ENCODE measurements around the gene CDH8.
"Not testable (repeated sequence)": the region's sequence is repeated elsewhere in the genome, so short reads cannot be mapped to it uniquely, and the experiment has no call there.

Gene CDH8

DNA sequence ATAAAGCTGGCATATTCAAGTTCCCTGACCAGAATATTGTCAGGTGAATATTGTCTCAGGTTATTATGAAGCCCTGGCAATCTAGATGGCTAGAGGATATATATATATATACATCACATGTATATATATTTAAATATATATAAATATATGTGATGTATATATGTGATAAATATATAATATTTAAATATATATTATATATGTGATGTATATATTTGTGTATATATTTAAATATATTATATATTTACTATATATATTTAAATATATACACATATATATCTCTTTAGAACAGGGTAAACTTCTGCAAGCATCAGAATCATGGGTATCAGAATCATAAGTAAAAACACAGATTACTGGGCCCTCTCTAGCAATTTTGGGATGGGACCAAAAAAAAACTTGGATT is 112.6 kb downstream of the CDH8 start:
- Histone ChIP-seq H3K4me3 (replicated peaks; ENCODE audit: insufficient read depth, low read length) (no peak overlapping the region), H3K27ac (replicated peaks) (no peak overlapping the region), H3K27me3 (ENCODE audit: insufficient read depth, poor library complexity, severe bottlenecking) (no peaks in the 10 kb centered on the region)
- no peak for DNase-seq (ENCODE audit: low read depth in 1 of 2, low spot score in 1 of 2)
- TF ChIP-seq, protein P1, sequence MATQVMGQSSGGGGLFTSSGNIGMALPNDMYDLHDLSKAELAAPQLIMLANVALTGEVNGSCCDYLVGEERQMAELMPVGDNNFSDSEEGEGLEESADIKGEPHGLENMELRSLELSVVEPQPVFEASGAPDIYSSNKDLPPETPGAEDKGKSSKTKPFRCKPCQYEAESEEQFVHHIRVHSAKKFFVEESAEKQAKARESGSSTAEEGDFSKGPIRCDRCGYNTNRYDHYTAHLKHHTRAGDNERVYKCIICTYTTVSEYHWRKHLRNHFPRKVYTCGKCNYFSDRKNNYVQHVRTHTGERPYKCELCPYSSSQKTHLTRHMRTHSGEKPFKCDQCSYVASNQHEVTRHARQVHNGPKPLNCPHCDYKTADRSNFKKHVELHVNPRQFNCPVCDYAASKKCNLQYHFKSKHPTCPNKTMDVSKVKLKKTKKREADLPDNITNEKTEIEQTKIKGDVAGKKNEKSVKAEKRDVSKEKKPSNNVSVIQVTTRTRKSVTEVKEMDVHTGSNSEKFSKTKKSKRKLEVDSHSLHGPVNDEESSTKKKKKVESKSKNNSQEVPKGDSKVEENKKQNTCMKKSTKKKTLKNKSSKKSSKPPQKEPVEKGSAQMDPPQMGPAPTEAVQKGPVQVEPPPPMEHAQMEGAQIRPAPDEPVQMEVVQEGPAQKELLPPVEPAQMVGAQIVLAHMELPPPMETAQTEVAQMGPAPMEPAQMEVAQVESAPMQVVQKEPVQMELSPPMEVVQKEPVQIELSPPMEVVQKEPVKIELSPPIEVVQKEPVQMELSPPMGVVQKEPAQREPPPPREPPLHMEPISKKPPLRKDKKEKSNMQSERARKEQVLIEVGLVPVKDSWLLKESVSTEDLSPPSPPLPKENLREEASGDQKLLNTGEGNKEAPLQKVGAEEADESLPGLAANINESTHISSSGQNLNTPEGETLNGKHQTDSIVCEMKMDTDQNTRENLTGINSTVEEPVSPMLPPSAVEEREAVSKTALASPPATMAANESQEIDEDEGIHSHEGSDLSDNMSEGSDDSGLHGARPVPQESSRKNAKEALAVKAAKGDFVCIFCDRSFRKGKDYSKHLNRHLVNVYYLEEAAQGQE (IDR thresholded peaks at IDR 0.05; ENCODE audit: insufficient replicate concordance, low read depth): no peak
- TF ChIP-seq SPI1 (IDR thresholded peaks at IDR 0.05; ENCODE audit: borderline replicate concordance, low read depth) (no peak), GABPA (IDR thresholded peaks at IDR 0.05; ENCODE audit: low read depth) (no peak), POLR2AphosphoS5 (IDR thresholded peaks at IDR 0.05; ENCODE audit: low read depth) (no peak)
- TF ChIP-seq, protein P2, sequence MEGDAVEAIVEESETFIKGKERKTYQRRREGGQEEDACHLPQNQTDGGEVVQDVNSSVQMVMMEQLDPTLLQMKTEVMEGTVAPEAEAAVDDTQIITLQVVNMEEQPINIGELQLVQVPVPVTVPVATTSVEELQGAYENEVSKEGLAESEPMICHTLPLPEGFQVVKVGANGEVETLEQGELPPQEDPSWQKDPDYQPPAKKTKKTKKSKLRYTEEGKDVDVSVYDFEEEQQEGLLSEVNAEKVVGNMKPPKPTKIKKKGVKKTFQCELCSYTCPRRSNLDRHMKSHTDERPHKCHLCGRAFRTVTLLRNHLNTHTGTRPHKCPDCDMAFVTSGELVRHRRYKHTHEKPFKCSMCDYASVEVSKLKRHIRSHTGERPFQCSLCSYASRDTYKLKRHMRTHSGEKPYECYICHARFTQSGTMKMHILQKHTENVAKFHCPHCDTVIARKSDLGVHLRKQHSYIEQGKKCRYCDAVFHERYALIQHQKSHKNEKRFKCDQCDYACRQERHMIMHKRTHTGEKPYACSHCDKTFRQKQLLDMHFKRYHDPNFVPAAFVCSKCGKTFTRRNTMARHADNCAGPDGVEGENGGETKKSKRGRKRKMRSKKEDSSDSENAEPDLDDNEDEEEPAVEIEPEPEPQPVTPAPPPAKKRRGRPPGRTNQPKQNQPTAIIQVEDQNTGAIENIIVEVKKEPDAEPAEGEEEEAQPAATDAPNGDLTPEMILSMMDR (IDR thresholded peaks at IDR 0.05; ENCODE audit: insufficient read depth, low read length): no peak

DNA sequence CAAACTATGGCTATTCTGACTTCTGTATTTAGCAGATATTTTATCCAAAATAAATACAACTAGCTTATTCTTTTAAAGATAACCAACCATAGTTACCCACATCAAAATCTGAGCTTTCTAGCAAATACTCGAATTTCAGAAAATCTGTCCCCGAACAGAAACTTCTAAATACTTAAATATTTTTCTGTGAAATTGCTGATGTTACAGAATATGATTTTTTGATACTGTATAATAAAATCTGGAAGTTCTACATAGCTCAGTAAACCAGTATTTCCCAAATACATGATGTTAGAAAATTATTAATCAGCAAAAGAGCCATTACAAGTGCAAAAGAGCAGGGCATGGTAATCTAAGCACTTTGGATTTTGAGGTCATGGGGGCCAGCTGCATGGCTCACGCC is 114.9 kb downstream of the CDH8 start:
- TF ChIP-seq, protein P2 (IDR thresholded peaks at IDR 0.05; ENCODE audit: insufficient read depth, low read length): no peak
- TF ChIP-seq, protein P1 (IDR thresholded peaks at IDR 0.05; ENCODE audit: insufficient replicate concordance, low read depth): no peak
- TF ChIP-seq SPI1 (IDR thresholded peaks at IDR 0.05; ENCODE audit: borderline replicate concordance, low read depth): no peak
- no peak for TF ChIP-seq GABPA (IDR thresholded peaks at IDR 0.05; ENCODE audit: low read depth)
- TF ChIP-seq POLR2AphosphoS5 (IDR thresholded peaks at IDR 0.05; ENCODE audit: low read depth): no peak
- H3K27ac ChIP-seq (replicated peaks): no peak overlapping the region
- H3K4me3 ChIP-seq (replicated peaks; ENCODE audit: insufficient read depth, low read length): no peak overlapping the region
- no peaks in the 10 kb centered on the region for H3K27me3 ChIP-seq (ENCODE audit: insufficient read depth, poor library complexity, severe bottlenecking)
- no peak for DNase-seq (ENCODE audit: low read depth in 1 of 2, low spot score in 1 of 2)

DNA sequence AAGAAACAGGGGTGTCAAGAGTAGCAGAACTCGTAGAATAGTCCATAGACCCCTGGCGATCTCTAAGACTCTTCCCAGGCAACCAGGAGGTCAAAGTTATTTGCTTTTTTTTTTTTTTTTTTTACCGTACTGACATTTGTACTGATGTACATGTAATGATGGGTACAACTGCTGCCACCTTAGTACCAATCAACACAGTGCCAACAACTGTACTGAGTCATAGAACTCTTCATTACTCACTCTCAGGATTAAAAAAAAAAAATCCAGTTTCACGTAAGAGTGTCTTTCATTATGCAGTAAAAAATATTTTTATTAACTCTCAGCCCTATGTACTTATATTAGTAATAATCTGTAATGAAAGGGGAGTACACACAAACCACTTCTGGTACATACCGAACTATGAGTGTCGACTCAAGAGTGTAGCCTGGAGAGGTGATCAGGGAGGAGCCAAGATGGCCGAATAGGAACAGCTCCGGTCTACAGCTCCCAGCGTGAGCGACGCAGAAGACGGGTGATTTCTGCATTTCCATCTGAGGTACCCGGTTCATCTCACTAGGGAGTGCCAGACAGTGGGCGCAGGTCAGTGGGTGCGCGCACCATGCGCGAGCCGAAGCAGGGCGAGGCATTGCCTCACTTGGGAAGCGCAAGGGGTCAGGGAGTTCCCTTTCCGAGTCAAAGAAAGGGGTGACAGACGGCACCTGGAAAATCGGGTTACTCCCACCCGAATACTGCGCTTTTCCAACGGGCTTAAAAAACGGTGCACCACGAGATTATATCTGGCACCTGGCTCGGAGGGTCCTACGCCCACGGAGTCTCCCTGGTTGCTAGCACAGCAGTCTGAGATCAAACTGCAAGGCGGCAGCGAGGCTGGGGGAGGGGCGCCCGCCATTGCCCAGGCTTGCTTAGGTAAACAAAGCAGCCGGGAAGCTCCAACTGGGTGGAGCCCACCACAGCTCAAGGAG is 118.1 kb downstream of the CDH8 start:
- not testable (repeated sequence) for H3K27ac ChIP-seq (replicated peaks); H3K4me3 ChIP-seq (replicated peaks; ENCODE audit: insufficient read depth, low read length); H3K27me3 ChIP-seq (ENCODE audit: insufficient read depth, poor library complexity, severe bottlenecking); DNase-seq (ENCODE audit: low read depth in 1 of 2, low spot score in 1 of 2)

DNA sequence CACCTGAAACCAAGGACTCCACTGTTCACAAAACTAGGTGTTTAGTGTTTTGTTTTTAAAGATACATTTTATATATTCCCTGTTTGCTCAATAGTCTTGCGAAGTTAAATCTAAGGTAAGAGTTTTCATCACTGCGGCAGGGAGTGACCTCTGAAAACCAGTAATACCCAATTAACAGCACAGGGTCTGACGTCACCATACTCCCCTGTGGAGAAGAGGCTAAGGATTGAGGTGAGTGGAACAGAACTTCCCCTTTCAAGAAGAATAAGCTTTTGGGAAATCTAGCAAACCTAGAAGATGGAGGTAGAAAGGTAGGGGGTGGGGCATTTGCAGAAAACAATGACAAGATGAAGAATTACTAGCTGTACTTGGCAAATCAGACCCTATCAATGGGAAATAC is 120.7 kb downstream of the CDH8 start:
- no peaks in the 10 kb centered on the region for H3K27me3 ChIP-seq (ENCODE audit: insufficient read depth, poor library complexity, severe bottlenecking)
- no peak overlapping the region for H3K27ac ChIP-seq (replicated peaks)
- no peak overlapping the region for H3K4me3 ChIP-seq (replicated peaks; ENCODE audit: insufficient read depth, low read length)
- TF ChIP-seq POLR2AphosphoS5 (IDR thresholded peaks at IDR 0.05; ENCODE audit: low read depth): no peak
- no peak for TF ChIP-seq GABPA (IDR thresholded peaks at IDR 0.05; ENCODE audit: low read depth)
- TF ChIP-seq, protein P2 (IDR thresholded peaks at IDR 0.05; ENCODE audit: insufficient read depth, low read length): no peak
- TF ChIP-seq, protein P1 (IDR thresholded peaks at IDR 0.05; ENCODE audit: insufficient replicate concordance, low read depth): no peak
- no peak for TF ChIP-seq SPI1 (IDR thresholded peaks at IDR 0.05; ENCODE audit: borderline replicate concordance, low read depth)
- DNase-seq (ENCODE audit: low read depth in 1 of 2, low spot score in 1 of 2): no peak

Data from HL-60 (cell line).